ENCODE results near the gene TNRC6B.

TNRC6B gene

GRCh38 chr22:40247976-40248375 is 70.3 kb downstream of the TNRC6B start:
- H3K27ac ChIP-seq (ENCODE audit: low read length) = no peak overlapping the region
- no peaks in the 10 kb centered on the region for H3K27me3 ChIP-seq (ENCODE audit: low read depth, low read length)
- H3K9ac ChIP-seq (ENCODE audit: low read length) = no peak overlapping the region
- no peak overlapping the region for H3K4me3 ChIP-seq (ENCODE audit: low read length)
- TF ChIP-seq EZH2phosphoT487 (IDR thresholded peaks at IDR 0.05; ENCODE audit: low read depth) (no peak), CTCF (IDR thresholded peaks at IDR 0.05; ENCODE audit: low read depth, low read length) (no peak)
- peaks cover 39% of the 10 kb centered on the region; the same call in 1 of the 2 replicates for H4K20me1 ChIP-seq (ENCODE audit: insufficient read depth, low read length)
- H2AFZ ChIP-seq (ENCODE audit: low read depth, low read length) = no peak overlapping the region
- no peaks in the 10 kb centered on the region for H3K9me3 ChIP-seq (ENCODE audit: insufficient read depth, low read length)
- H3K4me1 ChIP-seq (ENCODE audit: low read length) = peaks cover 21% of the 10 kb centered on the region
- peaks cover 11% of the 10 kb centered on the region for H3K79me2 ChIP-seq (ENCODE audit: low read length)
- H3K36me3 ChIP-seq (replicated peaks; ENCODE audit: low read depth, low read length) = no peaks in the 10 kb centered on the region
- no peak overlapping the region for H3K4me2 ChIP-seq (ENCODE audit: low read length)

- peaks cover 40% of the 10 kb centered on the region; the same call in 1 of the 2 replicates for H4K20me1 ChIP-seq (ENCODE audit: insufficient read depth, low read length)
- TF ChIP-seq EZH2phosphoT487 (IDR thresholded peaks at IDR 0.05; ENCODE audit: low read depth) = no peak
- no peak for TF ChIP-seq CTCF (IDR thresholded peaks at IDR 0.05; ENCODE audit: low read depth, low read length)
- no peaks in the 10 kb centered on the region for H3K36me3 ChIP-seq (replicated peaks; ENCODE audit: low read depth, low read length)
- no peaks in the 10 kb centered on the region for H3K27me3 ChIP-seq (ENCODE audit: low read depth, low read length)
- peaks cover 21% of the 10 kb centered on the region for H3K4me1 ChIP-seq (ENCODE audit: low read length)
- H3K4me2 ChIP-seq (ENCODE audit: low read length) = no peak overlapping the region
- H2AFZ ChIP-seq (ENCODE audit: low read depth, low read length) = no peak overlapping the region
- no peak overlapping the region for H3K27ac ChIP-seq (ENCODE audit: low read length)
- H3K4me3 ChIP-seq (ENCODE audit: low read length) = no peak overlapping the region
- no peaks in the 10 kb centered on the region for H3K9me3 ChIP-seq (ENCODE audit: insufficient read depth, low read length)
- no peak overlapping the region for H3K9ac ChIP-seq (ENCODE audit: low read length)
- H3K79me2 ChIP-seq (ENCODE audit: low read length) = peaks cover 7% of the 10 kb centered on the region
Measured at GRCh38 chr22:40249286-40249685, 71.6 kb downstream of the TNRC6B start.

- TF ChIP-seq EZH2phosphoT487 (IDR thresholded peaks at IDR 0.05; ENCODE audit: low read depth) (no peak), CTCF (IDR thresholded peaks at IDR 0.05; ENCODE audit: low read depth, low read length) (no peak)
- H3K79me2 ChIP-seq (ENCODE audit: low read length) = peaks cover 7% of the 10 kb centered on the region
- no peaks in the 10 kb centered on the region for H3K9me3 ChIP-seq (ENCODE audit: insufficient read depth, low read length)
- peaks cover 21% of the 10 kb centered on the region for H3K4me1 ChIP-seq (ENCODE audit: low read length)
- H4K20me1 ChIP-seq (ENCODE audit: insufficient read depth, low read length) = peaks cover 40% of the 10 kb centered on the region; the same call in 1 of the 2 replicates
- H3K4me2 ChIP-seq (ENCODE audit: low read length) = peak overlapping the region; percentile 39
- no peak overlapping the region for H2AFZ ChIP-seq (ENCODE audit: low read depth, low read length)
- H3K36me3 ChIP-seq (replicated peaks; ENCODE audit: low read depth, low read length) = no peaks in the 10 kb centered on the region
- no peak overlapping the region for H3K27ac ChIP-seq (ENCODE audit: low read length)
- H3K4me3 ChIP-seq (ENCODE audit: low read length) = no peak overlapping the region; the same call in 1 of the 2 replicates
- H3K27me3 ChIP-seq (ENCODE audit: low read depth, low read length) = no peaks in the 10 kb centered on the region
- H3K9ac ChIP-seq (ENCODE audit: low read length) = no peak overlapping the region
Measured at GRCh38 chr22:40250608-40251007, 72.9 kb downstream of the TNRC6B start.

- Histone ChIP-seq H3K79me2 (ENCODE audit: low read length) (peaks cover 7% of the 10 kb centered on the region), H3K36me3 (replicated peaks; ENCODE audit: low read depth, low read length) (no peaks in the 10 kb centered on the region), H4K20me1 (ENCODE audit: insufficient read depth, low read length) (peaks cover 39% of the 10 kb centered on the region; the same call in 1 of the 2 replicates), H3K4me3 (ENCODE audit: low read length) (no peak overlapping the region), H3K4me1 (ENCODE audit: low read length) (peaks cover 21% of the 10 kb centered on the region), H3K27me3 (ENCODE audit: low read depth, low read length) (no peaks in the 10 kb centered on the region), H3K9ac (ENCODE audit: low read length) (no peak overlapping the region), H3K4me2 (ENCODE audit: low read length) (peak overlapping the region; percentile 39), H3K27ac (ENCODE audit: low read length) (no peak overlapping the region), H3K9me3 (ENCODE audit: insufficient read depth, low read length) (no peaks in the 10 kb centered on the region), H2AFZ (ENCODE audit: low read depth, low read length) (no peak overlapping the region)
- TF ChIP-seq CTCF (IDR thresholded peaks at IDR 0.05; ENCODE audit: low read depth, low read length) (no peak), EZH2phosphoT487 (IDR thresholded peaks at IDR 0.05; ENCODE audit: low read depth) (no peak)
Measured at GRCh38 chr22:40251106-40251505, 73.4 kb downstream of the TNRC6B start.
